HUES6 (cell line): Measurements from ENCODE around the gene A1BG.

Source experiments
- H3K27ac ChIP-seq: 2 replicates; pipeline ENCODE4 v1.7.0; 2013; ENCODE audit warnings: low read depth, mild to moderate bottlenecking, low read length, inconsistent platforms
- H3K27me3 ChIP-seq: 2 replicates; pipeline ENCODE4 v1.6.1; 2013; ENCODE audit warnings: low read length; ENCODE audit not compliant: control insufficient read depth, insufficient read depth
- H3K36me3 ChIP-seq: 2 replicates; pipeline ENCODE4 v1.6.1; 2013; ENCODE audit warnings: low read length; ENCODE audit not compliant: control insufficient read depth, insufficient read depth
- H3K4me1 ChIP-seq: 2 replicates; pipeline ENCODE4 v1.6.1; 2013; ENCODE audit warnings: low read length; ENCODE audit not compliant: control insufficient read depth, insufficient read depth
- H3K4me3 ChIP-seq: 2 replicates; pipeline ENCODE4 v1.5.1; 2013; ENCODE audit warnings: low read depth, low read length
- H3K9ac ChIP-seq: one replicate; pipeline ENCODE4 v1.6.1; 2013; ENCODE audit warnings: mild to moderate bottlenecking, low read length
- H3K9me3 ChIP-seq: 2 replicates; pipeline ENCODE4 v1.6.1; 2013; ENCODE audit warnings: low read depth, low read length; ENCODE audit not compliant: control insufficient read depth, insufficient read depth

The A1BG gene, protein sequence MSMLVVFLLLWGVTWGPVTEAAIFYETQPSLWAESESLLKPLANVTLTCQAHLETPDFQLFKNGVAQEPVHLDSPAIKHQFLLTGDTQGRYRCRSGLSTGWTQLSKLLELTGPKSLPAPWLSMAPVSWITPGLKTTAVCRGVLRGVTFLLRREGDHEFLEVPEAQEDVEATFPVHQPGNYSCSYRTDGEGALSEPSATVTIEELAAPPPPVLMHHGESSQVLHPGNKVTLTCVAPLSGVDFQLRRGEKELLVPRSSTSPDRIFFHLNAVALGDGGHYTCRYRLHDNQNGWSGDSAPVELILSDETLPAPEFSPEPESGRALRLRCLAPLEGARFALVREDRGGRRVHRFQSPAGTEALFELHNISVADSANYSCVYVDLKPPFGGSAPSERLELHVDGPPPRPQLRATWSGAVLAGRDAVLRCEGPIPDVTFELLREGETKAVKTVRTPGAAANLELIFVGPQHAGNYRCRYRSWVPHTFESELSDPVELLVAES

DNA sequence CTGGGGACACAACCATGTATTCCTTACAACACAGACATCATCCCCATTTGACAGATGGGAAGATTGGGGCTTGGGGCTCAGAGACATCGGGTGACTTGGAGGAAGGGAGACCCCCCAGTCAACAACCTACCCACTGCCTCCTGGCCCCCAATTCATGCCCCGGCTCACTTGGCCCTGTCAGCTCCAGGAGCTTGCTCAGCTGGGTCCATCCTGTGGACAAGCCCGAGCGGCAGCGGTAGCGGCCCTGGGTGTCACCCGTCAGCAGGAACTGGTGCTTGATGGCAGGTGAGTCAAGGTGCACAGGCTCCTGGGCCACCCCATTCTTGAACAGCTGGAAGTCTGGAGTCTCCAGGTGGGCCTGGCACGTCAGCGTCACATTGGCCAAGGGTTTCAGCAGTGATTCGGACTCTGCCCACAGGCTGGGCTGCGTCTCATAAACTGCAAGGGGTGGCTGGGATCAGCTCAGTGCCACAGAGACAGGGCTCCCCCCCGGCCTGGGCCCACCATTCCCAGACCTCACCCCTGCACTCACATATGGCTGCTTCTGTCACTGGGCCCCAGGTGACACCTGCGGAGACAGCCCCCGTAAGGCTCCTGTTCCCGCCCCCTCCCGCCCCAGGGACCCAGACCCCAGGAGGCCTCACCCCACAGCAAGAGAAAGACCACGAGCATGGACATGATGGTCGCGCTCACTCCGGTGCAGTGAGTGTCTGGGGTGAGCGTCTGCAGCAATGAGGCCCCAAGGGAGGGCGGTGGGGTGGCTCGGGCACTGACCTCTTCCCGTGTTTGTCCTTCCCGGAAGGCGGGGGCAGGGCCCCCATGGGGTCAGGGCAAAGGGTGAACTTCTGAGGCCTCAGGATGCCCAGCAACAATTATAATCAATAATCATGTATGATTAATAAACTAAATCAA, at the start of gene A1BG:
Gene A1BG, minus strand, starts transcription at position 733 of the 912 bp plus-strand sequence. Its CDS starts 55 bp downstream, at position 678.
- Histone ChIP-seq H3K4me1 (peaks cover 7% of the 10 kb centered on the region), H3K27ac (no peak within 1 kb of the TSS), H3K27me3 (no peaks in the 10 kb centered on the region; the same call in 1 of the 2 replicates)

DNA sequence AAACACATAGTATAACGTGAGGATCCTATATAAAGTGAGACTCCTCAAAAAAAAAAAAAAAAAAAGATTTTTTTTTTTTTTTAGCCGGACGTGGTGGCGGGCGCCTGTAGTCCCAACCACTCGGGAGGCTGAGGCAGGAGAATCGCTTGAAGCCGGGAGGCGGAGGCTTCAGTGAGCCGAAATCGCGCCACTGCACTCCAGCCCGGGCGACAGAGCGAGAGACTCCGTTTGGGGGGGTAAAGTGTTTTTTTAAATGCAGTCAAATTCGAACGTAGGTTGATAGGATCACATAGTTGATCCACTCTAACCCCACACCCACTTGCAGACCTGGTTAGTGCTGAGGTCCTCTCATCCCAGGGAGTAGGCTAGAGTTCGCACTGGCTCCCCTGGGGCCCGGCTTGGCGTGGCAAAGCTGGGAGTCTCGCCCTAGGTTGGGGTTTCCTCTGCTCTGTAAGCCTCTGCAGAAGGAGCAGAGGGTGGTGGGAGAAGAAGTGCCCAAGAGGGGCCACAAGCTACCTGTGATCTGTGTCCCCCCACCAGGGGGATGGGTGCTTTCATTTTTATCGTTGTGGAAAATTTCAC, 48.6 kb upstream of the A1BG start:
- H3K4me1 ChIP-seq = peaks cover 16% of the 10 kb centered on the region
- no peaks in the 10 kb centered on the region for H3K36me3 ChIP-seq
- peak overlapping the region; percentile 63 for H3K4me3 ChIP-seq
- H3K9ac ChIP-seq = peak overlapping the region; percentile 71
- peaks cover 12% of the 10 kb centered on the region for H3K27me3 ChIP-seq
- H3K9me3 ChIP-seq = no peaks in the 10 kb centered on the region
- no peak overlapping the region for H3K27ac ChIP-seq

More for the DNA sequence above, at the start of gene A1BG:
- H3K36me3 ChIP-seq = no peaks in the 10 kb centered on the region; the same call in 1 of the 2 replicates
- no peak within 1 kb of the TSS for H3K9ac ChIP-seq
- no peak within 1 kb of the TSS for H3K4me3 ChIP-seq
- H3K9me3 ChIP-seq = no peaks in the 10 kb centered on the region

DNA sequence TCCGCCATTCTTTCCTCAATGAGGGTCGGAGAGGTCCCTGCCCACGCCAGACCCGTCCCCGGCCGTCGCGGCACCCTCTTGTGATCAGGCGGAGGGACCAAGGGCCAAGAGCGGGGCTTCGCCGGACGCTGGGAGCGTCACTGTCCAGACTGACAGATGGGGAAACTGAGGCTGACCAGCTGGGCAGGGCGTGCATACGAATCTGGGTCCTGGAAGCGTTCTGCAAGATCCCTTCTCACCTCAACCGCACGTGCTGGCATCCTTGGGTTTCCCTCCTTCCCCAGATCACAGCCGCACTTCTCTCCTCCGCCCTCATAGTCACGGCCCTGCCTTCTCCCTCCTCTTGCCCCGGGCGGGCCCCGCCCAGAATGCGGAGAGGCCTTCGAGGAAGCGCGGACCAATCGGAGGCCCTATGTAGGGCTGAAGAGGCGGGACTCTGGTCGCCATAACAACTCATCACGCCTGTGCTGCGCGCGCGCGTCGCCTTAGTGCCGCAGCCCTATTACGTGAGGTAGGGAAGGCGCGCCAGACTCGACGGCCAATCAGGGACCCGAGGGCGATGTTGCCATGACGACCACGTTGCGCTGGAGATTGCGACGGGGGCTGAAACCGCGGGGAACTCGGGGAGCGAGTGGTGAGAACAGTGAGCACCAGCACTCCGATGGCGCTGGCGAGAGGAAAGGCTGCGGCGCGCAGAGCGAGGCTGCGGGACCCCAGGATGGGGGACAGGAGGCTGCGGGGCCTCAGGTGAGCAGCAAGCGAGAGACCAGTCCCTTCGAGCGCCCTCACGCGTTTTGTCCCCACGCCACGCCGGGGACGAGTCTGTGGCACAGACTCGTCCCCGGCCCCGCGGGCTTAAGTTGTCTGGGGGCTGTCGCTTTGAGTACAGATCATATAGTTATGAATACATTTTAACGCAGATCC, 47.9 kb upstream of the A1BG start:
- H3K9ac ChIP-seq = peak overlapping the region; percentile 71
- no peaks in the 10 kb centered on the region for H3K36me3 ChIP-seq
- no peaks in the 10 kb centered on the region for H3K9me3 ChIP-seq
- peaks cover 17% of the 10 kb centered on the region for H3K27me3 ChIP-seq
- H3K4me1 ChIP-seq = peaks cover 17% of the 10 kb centered on the region
- peak overlapping the region; percentile 63 for H3K4me3 ChIP-seq
- H3K27ac ChIP-seq = no peak overlapping the region

DNA sequence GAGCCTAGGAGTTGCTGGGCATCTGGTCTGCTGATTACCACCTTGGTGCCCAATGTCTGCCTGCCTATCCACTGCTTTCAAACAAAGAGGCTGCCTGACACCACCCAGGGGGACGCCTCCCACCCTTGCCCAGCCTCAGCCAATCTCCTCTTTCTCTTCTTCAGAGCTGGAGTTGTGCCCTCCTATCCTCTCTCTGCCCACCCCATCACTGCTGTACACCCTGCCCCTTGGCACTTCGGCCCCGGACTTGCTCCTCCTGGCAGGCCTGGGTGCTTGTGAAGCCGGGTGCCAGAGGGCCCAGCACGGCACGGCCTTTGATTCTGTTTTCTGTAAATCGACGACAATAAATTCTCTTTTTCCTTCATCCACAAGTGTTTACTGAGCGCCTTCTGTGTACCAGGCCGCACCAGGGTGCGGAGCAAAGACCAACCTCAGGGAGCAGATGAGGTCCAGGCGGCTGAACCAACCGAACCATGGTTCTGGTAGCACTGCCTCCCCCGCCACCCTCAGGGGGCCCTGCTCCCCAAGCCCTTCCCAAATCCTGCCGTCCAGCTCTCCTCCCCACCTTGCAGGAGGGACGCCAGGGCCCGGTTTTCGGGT, 47.1 kb upstream of the A1BG start:
- H3K9me3 ChIP-seq = no peaks in the 10 kb centered on the region
- H3K27me3 ChIP-seq = peaks cover 20% of the 10 kb centered on the region
- H3K4me3 ChIP-seq = peak overlapping the region; percentile 62
- H3K9ac ChIP-seq = no peak overlapping the region
- no peaks in the 10 kb centered on the region for H3K36me3 ChIP-seq
- no peak overlapping the region for H3K27ac ChIP-seq
- peaks cover 17% of the 10 kb centered on the region for H3K4me1 ChIP-seq

DNA sequence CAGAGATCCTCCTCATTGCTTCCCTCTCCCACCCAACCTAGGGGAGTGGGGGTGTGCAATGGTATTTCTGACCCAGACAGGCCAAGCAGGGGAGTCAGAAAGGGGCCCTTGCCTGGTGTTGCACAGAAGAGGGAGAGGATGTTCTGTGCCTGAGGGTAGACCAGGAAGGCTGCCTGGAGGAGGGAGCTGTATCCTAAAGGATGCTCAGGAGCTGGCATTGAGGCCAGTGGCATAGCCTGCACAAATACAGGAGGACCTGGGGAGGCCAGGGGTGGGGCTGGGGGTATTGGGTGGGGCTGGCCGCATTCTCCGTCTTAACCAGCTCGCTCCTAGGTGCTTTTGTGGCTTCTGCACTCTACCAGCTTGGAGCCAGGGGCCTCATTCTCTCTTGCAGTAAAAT, 46.6 kb upstream of the A1BG start:
- Histone ChIP-seq H3K9ac (no peak overlapping the region), H3K36me3 (peaks cover 2% of the 10 kb centered on the region), H3K9me3 (no peaks in the 10 kb centered on the region), H3K27ac (no peak overlapping the region), H3K4me3 (no peak overlapping the region), H3K4me1 (peaks cover 17% of the 10 kb centered on the region), H3K27me3 (peaks cover 20% of the 10 kb centered on the region)

DNA sequence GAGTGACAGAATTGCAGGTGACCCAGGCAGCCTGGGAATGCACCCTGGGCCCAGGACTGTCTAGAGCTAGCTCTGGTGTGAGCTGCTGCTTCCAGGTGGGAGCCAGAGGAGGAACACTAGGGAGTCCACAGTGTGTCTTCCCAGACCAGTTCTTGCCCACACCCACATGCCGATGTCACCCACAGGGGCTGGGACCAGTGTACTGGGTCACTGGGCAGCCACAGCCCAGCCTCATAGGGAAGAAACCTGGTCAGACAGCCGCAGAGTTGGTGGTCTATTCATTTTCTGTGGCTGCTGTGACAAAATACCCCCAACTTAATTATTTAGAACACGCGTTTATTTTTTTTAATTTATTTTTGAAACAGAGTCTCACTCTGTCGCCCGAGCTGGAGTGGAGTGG, 45.3 kb upstream of the A1BG start:
- H3K9me3 ChIP-seq = no peaks in the 10 kb centered on the region
- peaks cover 17% of the 10 kb centered on the region for H3K4me1 ChIP-seq
- H3K4me3 ChIP-seq = no peak overlapping the region
- peaks cover 20% of the 10 kb centered on the region for H3K27me3 ChIP-seq
- no peak overlapping the region for H3K27ac ChIP-seq
- H3K9ac ChIP-seq = no peak overlapping the region
- peaks cover 16% of the 10 kb centered on the region for H3K36me3 ChIP-seq

DNA sequence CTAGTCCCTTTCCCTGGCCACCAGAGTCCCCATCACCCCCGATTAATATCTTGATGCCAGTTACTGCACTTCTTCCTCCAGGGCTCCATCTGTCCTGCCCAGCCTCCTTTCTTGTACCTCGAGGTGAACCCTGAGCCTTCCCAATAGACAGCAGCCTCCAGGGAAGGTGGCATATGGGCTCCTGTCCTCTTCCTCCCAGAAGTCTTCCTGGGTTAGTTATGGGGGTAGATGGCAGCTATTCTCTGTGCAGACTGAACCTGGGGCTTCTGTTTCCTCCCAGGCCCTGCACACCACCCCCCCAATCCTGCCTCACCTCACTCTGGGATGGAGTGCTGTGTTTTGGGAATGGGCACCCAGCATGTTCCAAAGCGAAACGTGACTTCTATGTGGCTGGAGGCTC, 44.8 kb upstream of the A1BG start:
- Histone ChIP-seq H3K36me3 (peaks cover 20% of the 10 kb centered on the region), H3K4me1 (peaks cover 17% of the 10 kb centered on the region), H3K4me3 (no peak overlapping the region), H3K27me3 (peaks cover 20% of the 10 kb centered on the region), H3K9ac (no peak overlapping the region), H3K9me3 (no peaks in the 10 kb centered on the region), H3K27ac (no peak overlapping the region)

DNA sequence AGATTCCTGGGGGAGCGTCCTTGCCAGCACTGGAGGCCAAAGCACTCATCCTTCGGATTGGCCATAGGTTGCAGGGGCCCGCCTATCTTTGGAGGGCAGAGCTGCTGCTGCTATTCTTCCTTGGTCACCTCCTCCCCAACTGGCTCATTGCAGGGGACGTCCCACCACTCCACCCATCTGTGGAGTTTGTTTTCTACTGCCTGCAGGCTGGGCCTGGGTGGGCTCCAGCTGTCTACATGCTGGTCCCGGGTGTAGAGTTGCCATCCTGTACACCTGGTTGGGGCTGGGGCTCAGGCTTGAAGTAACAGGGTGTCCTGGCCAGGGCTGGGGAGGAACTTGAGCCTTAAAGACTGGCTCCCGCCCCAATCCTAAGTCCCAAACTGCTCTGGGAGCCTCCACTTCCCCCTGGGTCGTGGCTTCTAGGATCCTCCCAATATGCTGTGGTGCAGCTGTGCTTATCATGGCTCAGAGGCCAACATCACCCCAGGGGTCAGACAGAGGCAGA, 44.3 kb upstream of the A1BG start:
- H3K27me3 ChIP-seq = peaks cover 20% of the 10 kb centered on the region
- H3K9ac ChIP-seq = no peak overlapping the region
- H3K9me3 ChIP-seq = no peaks in the 10 kb centered on the region
- H3K4me3 ChIP-seq = no peak overlapping the region
- H3K36me3 ChIP-seq = peaks cover 25% of the 10 kb centered on the region
- no peak overlapping the region for H3K27ac ChIP-seq
- peaks cover 17% of the 10 kb centered on the region for H3K4me1 ChIP-seq

DNA sequence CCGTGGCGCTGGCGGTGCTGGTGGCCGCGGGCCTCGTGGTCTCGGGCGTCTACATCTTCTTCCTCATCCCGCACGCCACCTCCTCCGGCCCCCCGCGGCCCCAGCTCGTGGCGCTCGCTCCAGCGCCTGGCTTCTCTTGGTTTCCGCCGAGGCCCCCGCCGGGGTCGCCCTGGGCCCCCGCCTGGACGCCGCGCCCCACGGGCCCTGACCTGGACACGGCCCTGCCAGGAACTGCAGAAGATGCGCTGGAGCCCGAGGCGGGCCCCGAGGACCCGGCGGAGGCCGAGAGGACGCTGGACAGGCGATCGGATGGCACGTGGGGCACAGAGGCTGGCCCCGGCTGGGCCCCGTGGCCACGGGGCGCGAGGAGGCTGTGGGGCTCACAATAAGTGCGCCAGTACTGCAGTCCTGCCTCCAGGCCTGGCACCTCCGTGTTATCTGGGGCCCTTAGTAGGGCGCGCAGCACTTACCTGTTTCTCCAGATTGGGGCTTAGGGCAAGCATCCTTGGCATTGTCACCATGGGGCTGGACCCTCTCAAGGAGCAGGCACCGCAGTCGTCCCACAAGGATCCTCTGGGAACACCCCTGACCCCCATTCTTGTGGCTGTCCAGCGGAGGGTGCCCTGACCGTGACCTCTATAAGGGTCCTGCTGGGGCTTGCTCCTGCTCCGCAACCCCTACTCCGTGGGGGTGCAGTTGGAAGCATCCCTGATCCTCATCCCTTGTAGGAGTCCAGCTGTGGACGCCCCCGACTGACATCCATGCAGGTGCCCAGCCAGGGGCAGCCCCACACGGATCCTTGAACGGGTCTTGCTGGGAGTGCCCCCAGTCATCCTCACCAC, 43.6 kb upstream of the A1BG start:
- H3K27ac ChIP-seq = no peak overlapping the region
- peaks cover 20% of the 10 kb centered on the region for H3K27me3 ChIP-seq
- H3K4me1 ChIP-seq = peaks cover 17% of the 10 kb centered on the region
- peaks cover 31% of the 10 kb centered on the region for H3K36me3 ChIP-seq
- peak overlapping the region; percentile 64; the same call in 1 of the 2 replicates for H3K4me3 ChIP-seq
- H3K9me3 ChIP-seq = no peaks in the 10 kb centered on the region
- no peak overlapping the region for H3K9ac ChIP-seq
